Activated CD8-positive, alpha-beta T cell treated with anti-CD3 and anti-CD28 coated beads for 36 hours (primary cell): Measurements from ENCODE around the gene LRFN4. TPM values are rescaled to one million over a fixed set of nuclear protein-coding genes. Genes with fewer than 3 reads are reported as not detected.

Experiments
- ATAC-seq: fragments of 200-7000 bp; cut with Tn5 transposase; one replicate; pipeline ENCODE4 v1.10.0; 2021; ENCODE audit warnings: mild to moderate bottlenecking, moderate library complexity
- CTCF ChIA-PET: fragments of 350-600 bp; sonication (Branson Sonifier 250); formaldehyde crosslinking; loops from one replicate; lab custom pipeline; 2021; ENCODE audit warnings: antibody characterized with exemption; lab: Charles Lee
- POLR2A ChIA-PET: fragments of 350-600 bp; sonication (Branson Sonifier 250); formaldehyde crosslinking; loops from one replicate; lab custom pipeline; 2021; ENCODE audit warnings: antibody characterized with exemption; lab: Charles Lee
- DNase-seq: peaks from one replicate; pipeline ENCODE4 v3.0.0-alpha.2; 2020
- H3K27ac Mint-ChIP-seq: one replicate; pipeline ENCODE4 v1.8.0; 2021; ENCODE audit warnings: mild to moderate bottlenecking, mixed read lengths
- H3K27me3 Mint-ChIP-seq: one replicate; pipeline ENCODE4 v1.8.0; 2021; ENCODE audit warnings: mixed read lengths
- H3K36me3 Mint-ChIP-seq: one replicate; pipeline ENCODE4 v1.8.0; 2021; ENCODE audit warnings: low read depth, mixed read lengths
- H3K4me1 Mint-ChIP-seq: one replicate; pipeline ENCODE4 v1.8.0; 2021; ENCODE audit warnings: low read depth, mixed read lengths
- H3K4me3 Mint-ChIP-seq: one replicate; pipeline ENCODE4 v1.8.0; 2021; ENCODE audit warnings: mild to moderate bottlenecking, moderate library complexity, mixed read lengths
- H3K9me3 Mint-ChIP-seq: one replicate; pipeline ENCODE4 v1.8.0; 2021; ENCODE audit warnings: mixed read lengths
- intact Hi-C: fragments of 100-400 bp; cut with micrococcal nuclease; formaldehyde crosslinking; loops from one replicate; pipeline ENCODE4 v1.10.0; 2022
- total RNA-seq, 2 experiments: library from RNA; stranded (reverse); gene quantifications; one replicate each; pipeline ENCODE4 v1.2.3, GENCODE V29; 2021
- TF ChIP-seq, protein P1 (sequence below): fragments of 200-600 bp; IDR thresholded peaks from one replicate; pipeline ENCODE4 v1.8.0; 2022; ENCODE audit warnings: antibody characterized with exemption, mild to moderate bottlenecking

Gene LRFN4
- total RNA-seq, 2 experiments from 2014 or later, result 36.0 to 39.2 TPM

DNA sequence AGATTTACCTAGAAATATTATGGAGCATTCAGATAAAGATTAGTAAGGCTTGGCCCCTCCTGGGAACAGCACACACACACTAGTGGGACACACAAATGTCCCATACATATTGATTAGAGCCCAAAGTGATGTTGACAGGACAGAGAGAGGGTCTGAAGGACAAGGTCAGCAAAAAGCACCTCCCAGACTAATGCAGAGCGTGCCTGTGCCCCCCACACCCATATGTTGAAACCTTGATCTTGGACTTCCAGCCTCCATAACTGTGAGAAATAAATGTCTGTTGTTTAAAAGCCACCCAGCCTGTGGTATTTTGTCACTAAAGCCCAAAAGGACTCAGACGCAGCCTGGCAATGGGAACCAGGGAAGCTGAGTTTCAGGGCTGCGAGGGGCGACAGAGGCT lies 27.6 kb downstream of the LRFN4 start:
- peaks cover 11% of the 10 kb centered on the region for H3K4me1 Mint-ChIP-seq
- intact Hi-C loops, result no loop called here
- POLR2A ChIA-PET, result no interaction called here

DNA sequence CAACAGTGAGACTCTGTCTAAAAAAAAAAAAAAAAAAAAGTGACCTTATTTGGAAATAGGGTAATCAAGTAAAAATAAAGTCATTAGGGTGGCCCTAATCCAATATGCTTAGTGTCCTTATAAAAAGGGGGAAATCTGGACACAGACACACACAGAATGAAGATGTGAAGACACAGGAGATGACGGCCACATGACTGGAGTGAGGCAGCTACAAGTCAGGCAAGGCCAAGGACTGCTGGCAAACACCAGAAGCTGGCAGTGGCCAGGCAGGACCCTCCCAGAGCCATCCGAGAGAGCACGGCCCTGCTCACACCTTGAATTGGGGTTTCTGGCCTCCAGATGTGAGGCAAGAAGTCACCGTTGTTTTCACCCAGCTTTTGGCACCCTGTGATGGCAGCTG lies 28.6 kb downstream of the LRFN4 start:
- intact Hi-C loops, result no loop called here
- H3K9me3 Mint-ChIP-seq, result no peaks in the 10 kb centered on the region
- H3K27me3 Mint-ChIP-seq, result no peaks in the 10 kb centered on the region
- no peaks in the 10 kb centered on the region for H3K36me3 Mint-ChIP-seq
- no peak overlapping the region for H3K4me3 Mint-ChIP-seq
- DNase-seq (no peak), ATAC-seq (no peak)
- peaks cover 7% of the 10 kb centered on the region for H3K4me1 Mint-ChIP-seq
- CTCF ChIA-PET, result interaction anchor here (0.8 to 2.7 kb wide), 2 partner anchors 51 to 190 kb away, joined by 4 to 13 read pairs; no protein-coding TSS in a partner anchor
- H3K27ac Mint-ChIP-seq, result no peak overlapping the region
- POLR2A ChIA-PET, result no interaction called here
- TF ChIP-seq, protein P1, sequence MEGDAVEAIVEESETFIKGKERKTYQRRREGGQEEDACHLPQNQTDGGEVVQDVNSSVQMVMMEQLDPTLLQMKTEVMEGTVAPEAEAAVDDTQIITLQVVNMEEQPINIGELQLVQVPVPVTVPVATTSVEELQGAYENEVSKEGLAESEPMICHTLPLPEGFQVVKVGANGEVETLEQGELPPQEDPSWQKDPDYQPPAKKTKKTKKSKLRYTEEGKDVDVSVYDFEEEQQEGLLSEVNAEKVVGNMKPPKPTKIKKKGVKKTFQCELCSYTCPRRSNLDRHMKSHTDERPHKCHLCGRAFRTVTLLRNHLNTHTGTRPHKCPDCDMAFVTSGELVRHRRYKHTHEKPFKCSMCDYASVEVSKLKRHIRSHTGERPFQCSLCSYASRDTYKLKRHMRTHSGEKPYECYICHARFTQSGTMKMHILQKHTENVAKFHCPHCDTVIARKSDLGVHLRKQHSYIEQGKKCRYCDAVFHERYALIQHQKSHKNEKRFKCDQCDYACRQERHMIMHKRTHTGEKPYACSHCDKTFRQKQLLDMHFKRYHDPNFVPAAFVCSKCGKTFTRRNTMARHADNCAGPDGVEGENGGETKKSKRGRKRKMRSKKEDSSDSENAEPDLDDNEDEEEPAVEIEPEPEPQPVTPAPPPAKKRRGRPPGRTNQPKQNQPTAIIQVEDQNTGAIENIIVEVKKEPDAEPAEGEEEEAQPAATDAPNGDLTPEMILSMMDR, result no peak

More for the DNA sequence above, 27.6 kb downstream of the LRFN4 start:
- no peaks in the 10 kb centered on the region for H3K9me3 Mint-ChIP-seq
- TF ChIP-seq, protein P1, result no peak
- no peak overlapping the region for H3K27ac Mint-ChIP-seq
- no peak for ATAC-seq
- H3K27me3 Mint-ChIP-seq, result no peaks in the 10 kb centered on the region
- DNase-seq, result no peak
- no peak overlapping the region for H3K4me3 Mint-ChIP-seq
- CTCF ChIA-PET, result interaction anchor here (1.2 to 2.7 kb wide), 4 partner anchors 169 to 192 kb away, joined by 3 to 13 read pairs (median 6); no protein-coding TSS in a partner anchor
- H3K36me3 Mint-ChIP-seq, result no peaks in the 10 kb centered on the region

DNA sequence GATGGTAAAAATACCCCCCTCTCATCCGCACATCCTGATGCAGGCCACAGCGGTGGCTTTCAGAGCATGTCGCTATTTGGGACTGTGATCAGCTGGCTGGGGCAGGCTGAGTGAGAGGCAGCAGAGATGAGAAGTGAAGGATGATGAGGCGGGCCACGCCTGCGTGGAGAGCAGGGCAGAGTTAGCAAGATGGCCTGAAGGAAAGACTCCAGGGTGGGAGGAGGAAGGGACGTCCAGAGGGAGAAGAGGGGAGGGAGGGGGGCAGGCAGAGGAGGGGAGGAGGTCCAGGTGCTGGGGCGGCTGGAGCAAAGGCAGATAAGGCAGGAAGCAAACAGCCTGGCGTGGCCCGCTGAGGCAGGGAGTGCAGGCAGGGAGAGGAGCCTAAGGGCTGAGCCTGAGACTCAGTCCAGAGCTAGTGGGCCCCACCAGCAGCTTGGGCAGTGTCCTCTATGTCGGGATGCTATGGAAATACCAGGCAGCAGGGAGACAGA lies 29.1 kb downstream of the LRFN4 start:
- H3K27me3 Mint-ChIP-seq, result no peaks in the 10 kb centered on the region
- DNase-seq (no peak), ATAC-seq (no peak)
- H3K27ac Mint-ChIP-seq, result no peak overlapping the region
- no peaks in the 10 kb centered on the region for H3K9me3 Mint-ChIP-seq
- CTCF ChIA-PET, result interaction anchor here (0.8 kb wide), 1 partner anchor 52 kb away, joined by 4 read pairs; no protein-coding TSS in a partner anchor
- POLR2A ChIA-PET, result no interaction called here
- intact Hi-C loops, result no loop called here
- no peak overlapping the region for H3K4me3 Mint-ChIP-seq
- TF ChIP-seq, protein P1, result no peak
- no peaks in the 10 kb centered on the region for H3K36me3 Mint-ChIP-seq
- H3K4me1 Mint-ChIP-seq, result peaks cover 1% of the 10 kb centered on the region

DNA sequence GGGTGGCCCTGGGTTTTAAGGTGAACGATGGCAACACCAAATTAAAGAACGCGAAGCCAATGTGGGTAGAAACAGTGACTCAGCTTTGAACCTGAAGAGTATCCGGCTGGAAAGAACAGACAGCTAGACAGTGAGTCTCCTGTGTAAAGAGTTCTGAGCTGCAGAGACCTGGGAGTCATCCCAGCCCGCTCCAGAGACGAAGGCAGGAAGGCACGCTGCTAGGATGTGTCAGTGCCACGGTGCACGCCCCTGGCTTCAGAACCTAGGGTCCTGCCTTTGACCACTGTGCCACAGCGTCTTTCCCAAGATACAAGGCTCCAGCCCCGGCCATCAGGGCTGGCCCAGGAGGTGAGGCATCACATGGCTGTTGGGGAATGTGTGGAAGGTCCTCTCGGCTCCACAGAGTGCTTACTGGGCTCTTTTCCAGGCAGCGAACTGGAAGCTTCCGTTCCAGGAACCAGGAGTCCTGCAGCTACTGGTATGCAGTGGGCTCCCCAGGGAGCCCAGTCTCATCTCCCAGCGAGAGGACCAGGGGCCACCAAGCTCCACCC lies 29.9 kb downstream of the LRFN4 start:
- H3K4me1 Mint-ChIP-seq, result peaks cover under 1% of the 10 kb centered on the region
- POLR2A ChIA-PET, result no interaction called here
- intact Hi-C loops, result no loop called here
- DNase-seq, result no peak
- CTCF ChIA-PET, result no interaction called here
- H3K9me3 Mint-ChIP-seq, result no peaks in the 10 kb centered on the region
- no peak overlapping the region for H3K4me3 Mint-ChIP-seq
- no peak for ATAC-seq
- H3K36me3 Mint-ChIP-seq, result no peaks in the 10 kb centered on the region
- TF ChIP-seq, protein P1, result no peak
- no peak overlapping the region for H3K27ac Mint-ChIP-seq
- no peaks in the 10 kb centered on the region for H3K27me3 Mint-ChIP-seq

DNA sequence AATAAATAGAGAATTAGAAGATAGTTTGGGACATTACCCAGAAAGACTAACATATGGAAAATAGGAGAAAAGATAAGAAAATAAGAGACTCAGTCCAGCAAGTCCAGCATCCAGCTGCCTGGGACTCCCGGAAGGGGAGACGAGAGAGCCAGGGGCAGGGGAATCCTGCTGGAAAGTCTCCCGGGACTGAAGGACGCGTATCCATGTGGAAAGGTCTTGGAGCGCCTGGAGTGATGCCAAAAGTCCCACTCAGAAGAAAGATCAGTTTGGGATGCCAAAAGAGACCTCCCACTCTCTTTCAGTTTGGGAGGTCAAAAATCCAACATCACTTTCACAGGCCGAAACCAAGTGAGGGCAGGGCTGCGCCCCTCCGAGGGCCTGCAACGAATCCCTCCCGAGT lies 30.7 kb downstream of the LRFN4 start:
- no peaks in the 10 kb centered on the region for H3K9me3 Mint-ChIP-seq
- no peak for ATAC-seq
- H3K4me3 Mint-ChIP-seq, result no peak overlapping the region
- H3K36me3 Mint-ChIP-seq, result no peaks in the 10 kb centered on the region
- DNase-seq, result no peak
- ChIA-PET CTCF (no interaction called here), POLR2A (no interaction called here)
- intact Hi-C loops, result no loop called here
- no peaks in the 10 kb centered on the region for H3K27me3 Mint-ChIP-seq
- no peak overlapping the region for H3K27ac Mint-ChIP-seq
- peaks cover 7% of the 10 kb centered on the region for H3K4me1 Mint-ChIP-seq
- TF ChIP-seq, protein P1, result no peak
